Activated CD8-positive, alpha-beta T cell treated with anti-CD3 and anti-CD28 coated beads for 36 hours (primary cell): ENCODE measurements around the gene GABRA5. TPM values are rescaled to one million over a fixed set of nuclear protein-coding genes. Genes with fewer than 3 reads are reported as not detected.

Experiments used
- ATAC-seq: fragments of 200-7000 bp; cut with Tn5 transposase; one replicate; pipeline ENCODE4 v1.10.0; 2021; ENCODE audit warnings: mild to moderate bottlenecking, moderate library complexity
- CTCF ChIA-PET: fragments of 350-600 bp; sonication (Branson Sonifier 250); formaldehyde crosslinking; loops from one replicate; lab custom pipeline; 2021; ENCODE audit warnings: antibody characterized with exemption; lab: Charles Lee
- POLR2A ChIA-PET: fragments of 350-600 bp; sonication (Branson Sonifier 250); formaldehyde crosslinking; loops from one replicate; lab custom pipeline; 2021; ENCODE audit warnings: antibody characterized with exemption; lab: Charles Lee
- DNase-seq: peaks from one replicate; pipeline ENCODE4 v3.0.0-alpha.2; 2020
- H3K27ac Mint-ChIP-seq: one replicate; pipeline ENCODE4 v1.8.0; 2021; ENCODE audit warnings: mild to moderate bottlenecking, mixed read lengths
- H3K27me3 Mint-ChIP-seq: one replicate; pipeline ENCODE4 v1.8.0; 2021; ENCODE audit warnings: mixed read lengths
- H3K36me3 Mint-ChIP-seq: one replicate; pipeline ENCODE4 v1.8.0; 2021; ENCODE audit warnings: low read depth, mixed read lengths
- H3K4me1 Mint-ChIP-seq: one replicate; pipeline ENCODE4 v1.8.0; 2021; ENCODE audit warnings: low read depth, mixed read lengths
- H3K4me3 Mint-ChIP-seq: one replicate; pipeline ENCODE4 v1.8.0; 2021; ENCODE audit warnings: mild to moderate bottlenecking, moderate library complexity, mixed read lengths
- H3K9me3 Mint-ChIP-seq: one replicate; pipeline ENCODE4 v1.8.0; 2021; ENCODE audit warnings: mixed read lengths
- intact Hi-C: fragments of 100-400 bp; cut with micrococcal nuclease; formaldehyde crosslinking; loops from one replicate; pipeline ENCODE4 v1.10.0; 2022
- total RNA-seq, 2 experiments: library from RNA; stranded (reverse); gene quantifications; one replicate each; pipeline ENCODE4 v1.2.3, GENCODE V29; 2021
- TF ChIP-seq, protein P1 (sequence below): fragments of 200-600 bp; IDR thresholded peaks from one replicate; pipeline ENCODE4 v1.8.0; 2022; ENCODE audit warnings: antibody characterized with exemption, mild to moderate bottlenecking

GABRA5 gene
- total RNA-seq, 2 experiments from 2014 or later: not detected

DNA sequence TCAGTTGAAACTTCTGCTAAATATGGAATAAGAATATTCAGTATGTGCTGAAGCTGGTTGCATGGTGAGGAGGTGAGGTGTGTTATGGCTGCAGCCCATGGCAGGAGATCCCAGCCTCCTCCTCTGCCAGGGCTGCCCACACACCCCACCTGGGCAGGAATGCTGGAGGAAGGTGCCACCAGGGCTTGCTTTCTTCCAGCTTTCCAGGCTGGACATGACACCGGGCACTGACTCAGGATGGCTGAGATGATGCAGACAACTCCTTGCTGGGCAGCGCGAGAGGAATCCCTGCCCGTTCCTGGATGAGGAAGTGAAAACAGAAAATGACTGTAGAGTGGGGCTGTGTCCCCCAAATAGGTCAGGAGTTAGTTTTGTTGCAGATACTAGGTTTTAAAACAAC lies 118.2 kb downstream of the GABRA5 start:
- Mint-ChIP-seq H3K27me3 (no peaks in the 10 kb centered on the region), H3K9me3 (no peaks in the 10 kb centered on the region), H3K4me1 (no peaks in the 10 kb centered on the region), H3K4me3 (no peak overlapping the region), H3K36me3 (no peaks in the 10 kb centered on the region), H3K27ac (no peak overlapping the region)
- DNase-seq (no peak), ATAC-seq (no peak)
- ChIA-PET POLR2A (no interaction called here), CTCF (no interaction called here)
- TF ChIP-seq, protein P1, sequence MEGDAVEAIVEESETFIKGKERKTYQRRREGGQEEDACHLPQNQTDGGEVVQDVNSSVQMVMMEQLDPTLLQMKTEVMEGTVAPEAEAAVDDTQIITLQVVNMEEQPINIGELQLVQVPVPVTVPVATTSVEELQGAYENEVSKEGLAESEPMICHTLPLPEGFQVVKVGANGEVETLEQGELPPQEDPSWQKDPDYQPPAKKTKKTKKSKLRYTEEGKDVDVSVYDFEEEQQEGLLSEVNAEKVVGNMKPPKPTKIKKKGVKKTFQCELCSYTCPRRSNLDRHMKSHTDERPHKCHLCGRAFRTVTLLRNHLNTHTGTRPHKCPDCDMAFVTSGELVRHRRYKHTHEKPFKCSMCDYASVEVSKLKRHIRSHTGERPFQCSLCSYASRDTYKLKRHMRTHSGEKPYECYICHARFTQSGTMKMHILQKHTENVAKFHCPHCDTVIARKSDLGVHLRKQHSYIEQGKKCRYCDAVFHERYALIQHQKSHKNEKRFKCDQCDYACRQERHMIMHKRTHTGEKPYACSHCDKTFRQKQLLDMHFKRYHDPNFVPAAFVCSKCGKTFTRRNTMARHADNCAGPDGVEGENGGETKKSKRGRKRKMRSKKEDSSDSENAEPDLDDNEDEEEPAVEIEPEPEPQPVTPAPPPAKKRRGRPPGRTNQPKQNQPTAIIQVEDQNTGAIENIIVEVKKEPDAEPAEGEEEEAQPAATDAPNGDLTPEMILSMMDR: no peak
- intact Hi-C loops: no loop called here

DNA sequence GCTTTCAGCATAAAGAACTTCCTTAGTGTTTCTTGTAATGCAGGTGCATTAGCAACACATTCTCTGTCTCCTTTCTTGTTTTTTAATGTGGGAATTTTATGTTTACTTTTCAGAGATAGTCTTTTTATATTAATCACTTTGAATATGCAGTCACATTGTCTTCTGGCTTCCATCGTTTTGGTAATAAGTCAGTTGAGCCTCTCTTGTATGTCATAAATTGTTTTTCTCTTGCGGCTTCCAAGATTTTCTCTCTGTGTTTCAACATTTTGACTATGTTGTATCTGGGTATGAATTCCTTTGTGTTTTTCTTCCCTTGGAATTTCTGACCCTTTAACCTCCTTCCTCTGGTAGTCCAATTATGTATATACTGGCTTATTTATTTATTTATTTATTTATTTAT lies 129.4 kb downstream of the GABRA5 start:
- H3K27me3 Mint-ChIP-seq: no peaks in the 10 kb centered on the region
- peaks cover 7% of the 10 kb centered on the region for H3K9me3 Mint-ChIP-seq
- TF ChIP-seq, protein P1: no peak
- no peaks in the 10 kb centered on the region for H3K36me3 Mint-ChIP-seq
- no peak overlapping the region for H3K27ac Mint-ChIP-seq
- POLR2A ChIA-PET: no interaction called here
- ATAC-seq (no peak), DNase-seq (no peak)
- no peaks in the 10 kb centered on the region for H3K4me1 Mint-ChIP-seq
- CTCF ChIA-PET: no interaction called here
- intact Hi-C loops: no loop called here
- no peak overlapping the region for H3K4me3 Mint-ChIP-seq

Other genes with a start within 250 kb of the GABRA5 start
- under 1 TPM in 1 of 2 experiments, not detected in 1; 0.16 TPM for gene GABRB3, start 94.0 kb upstream of the GABRA5 start, total RNA-seq
- not detected for gene GABRG3, start 104.1 kb downstream of the GABRA5 start, total RNA-seq